ENCODE results near the gene XIST. TPM values are rescaled to one million over a fixed set of nuclear protein-coding genes. Genes with fewer than 3 reads are reported as not detected.

XIST gene
- total and polyA plus RNA-seq, 4 donors, result 0.93 to 225 (median 65.0) TPM; not detected in 1

DNA sequence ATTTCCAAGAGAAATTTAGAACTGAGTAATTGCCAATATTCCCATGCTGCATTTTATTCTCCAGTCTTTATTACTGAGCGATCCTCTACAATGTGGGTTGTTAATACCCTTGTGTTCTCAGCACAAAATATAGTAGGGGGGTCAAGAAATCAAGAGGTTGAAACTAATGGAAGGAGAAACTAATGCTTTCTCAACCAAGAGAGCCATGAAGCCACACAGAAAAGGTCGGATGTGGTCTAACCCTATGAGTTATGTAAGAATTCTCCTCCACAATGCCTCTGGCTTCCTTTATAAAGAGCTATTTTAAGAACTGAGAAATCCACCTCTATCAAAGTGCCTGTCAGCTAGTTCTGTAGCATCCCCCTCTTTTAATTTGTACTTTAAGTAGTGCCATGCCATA, 21.0 kb downstream of the XIST start (continued):
- TF ChIP-seq CTCF (IDR thresholded peaks at IDR 0.05; ENCODE audit: low read depth, low read length, missing input control), result no peak

DNA sequence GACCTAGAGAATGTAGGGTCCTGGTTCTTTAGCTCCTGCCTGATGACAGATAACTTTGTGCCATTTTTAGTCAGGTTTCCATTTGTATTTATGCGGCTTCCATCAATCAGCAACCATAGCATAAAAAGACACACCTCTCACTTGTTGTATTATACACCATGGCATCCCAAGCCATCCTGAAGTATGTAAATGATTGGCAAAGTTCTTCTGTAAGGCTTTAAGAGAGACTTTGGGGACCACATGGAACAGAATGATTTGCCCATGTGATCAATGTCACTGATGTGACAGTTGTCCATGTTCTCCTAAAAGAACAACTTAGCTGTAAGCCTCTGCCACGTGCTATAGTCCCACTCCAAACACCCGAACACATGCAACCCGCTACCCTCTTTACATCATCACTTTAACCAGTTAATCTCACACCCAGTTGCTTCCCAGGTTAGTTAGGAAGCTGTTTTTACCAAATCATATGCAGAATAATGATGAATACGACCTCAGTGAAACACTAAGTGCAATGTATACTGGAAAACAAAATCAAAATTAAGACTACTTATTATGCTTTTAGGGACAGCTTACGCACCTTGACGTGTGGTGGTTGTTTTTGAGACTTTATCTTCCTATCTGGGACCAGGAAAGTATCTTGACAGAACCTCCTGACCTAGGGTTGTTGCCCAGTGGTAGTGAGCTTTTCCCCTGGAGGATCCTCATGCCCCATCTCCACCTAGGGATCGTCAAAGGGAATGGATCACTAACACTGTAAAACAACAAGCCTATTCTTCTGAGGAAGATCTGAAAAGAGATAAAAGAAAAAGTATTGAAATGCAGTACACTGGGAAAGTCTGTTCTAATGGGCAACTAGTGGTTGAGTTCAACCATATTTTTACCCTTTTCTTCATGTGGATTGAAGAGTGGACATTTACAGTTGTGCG, 21.8 kb downstream of the XIST start:
- Histone ChIP-seq H3K36me3 (ENCODE audit: control insufficient read depth in 4 of 4, insufficient read depth in 3 of 4, low read depth in 1 of 4, low read length in 3 of 4) (peaks cover 0 to 46% (median 19%) of the 10 kb centered on the region in 4 donors), H3K4me3 (ENCODE audit: low read depth in 1 of 3, low read length in 3 of 3) (no peak overlapping the region), H3K27ac (ENCODE audit: low read depth in 1 of 2, low read length in 2 of 2) (no peak overlapping the region), H3K27me3 (ENCODE audit: control insufficient read depth in 4 of 4, insufficient read depth in 4 of 4, low read length in 3 of 4) (no peaks in the 10 kb centered on the region), H3K9ac (ENCODE audit: low read depth in 1 of 2, low read length in 2 of 2) (no peak overlapping the region), H3K9me3 (ENCODE audit: control insufficient read depth in 4 of 4, low read length in 3 of 4) (no peaks in the 10 kb centered on the region), H3K4me1 (ENCODE audit: control insufficient read depth in 4 of 4, insufficient read depth in 4 of 4, low read length in 3 of 4) (no peaks in the 10 kb centered on the region)
- no peak for TF ChIP-seq MAX (IDR thresholded peaks at IDR 0.05)
- no peak for TF ChIP-seq REST (IDR thresholded peaks at IDR 0.05)
- no peak for TF ChIP-seq TAF1 (conservative IDR thresholded peaks at IDR 0.05)
- no peak for TF ChIP-seq RXRA (IDR thresholded peaks at IDR 0.05)
- no peak for DNase-seq (ENCODE audit: low spot score)
- 77% methylated on average over 9 of the region's 9 CpGs for WGBS

- Histone ChIP-seq H3K9ac (ENCODE audit: low read depth in 1 of 2, low read length in 2 of 2) (no peak overlapping the region), H3K36me3 (ENCODE audit: control insufficient read depth in 4 of 4, insufficient read depth in 3 of 4, low read depth in 1 of 4, low read length in 3 of 4) (peaks cover 0 to 49% (median 21%) of the 10 kb centered on the region in 4 donors)
- TF ChIP-seq HNF4A (conservative IDR thresholded peaks at IDR 0.05), result no peak
- TF ChIP-seq, protein P1, sequence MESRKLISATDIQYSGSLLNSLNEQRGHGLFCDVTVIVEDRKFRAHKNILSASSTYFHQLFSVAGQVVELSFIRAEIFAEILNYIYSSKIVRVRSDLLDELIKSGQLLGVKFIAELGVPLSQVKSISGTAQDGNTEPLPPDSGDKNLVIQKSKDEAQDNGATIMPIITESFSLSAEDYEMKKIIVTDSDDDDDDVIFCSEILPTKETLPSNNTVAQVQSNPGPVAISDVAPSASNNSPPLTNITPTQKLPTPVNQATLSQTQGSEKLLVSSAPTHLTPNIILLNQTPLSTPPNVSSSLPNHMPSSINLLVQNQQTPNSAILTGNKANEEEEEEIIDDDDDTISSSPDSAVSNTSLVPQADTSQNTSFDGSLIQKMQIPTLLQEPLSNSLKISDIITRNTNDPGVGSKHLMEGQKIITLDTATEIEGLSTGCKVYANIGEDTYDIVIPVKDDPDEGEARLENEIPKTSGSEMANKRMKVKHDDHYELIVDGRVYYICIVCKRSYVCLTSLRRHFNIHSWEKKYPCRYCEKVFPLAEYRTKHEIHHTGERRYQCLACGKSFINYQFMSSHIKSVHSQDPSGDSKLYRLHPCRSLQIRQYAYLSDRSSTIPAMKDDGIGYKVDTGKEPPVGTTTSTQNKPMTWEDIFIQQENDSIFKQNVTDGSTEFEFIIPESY (IDR thresholded peaks at IDR 0.05), result no peak
These were observed 22.5 kb downstream of the XIST start for GRCh38 chrX:73829890-73830466.

More at GRCh38 chrX:73829890-73830466, 22.5 kb downstream of the XIST start:
- H3K27me3 ChIP-seq (ENCODE audit: control insufficient read depth in 4 of 4, insufficient read depth in 4 of 4, low read length in 3 of 4), result no peaks in the 10 kb centered on the region
- 78% methylated on average over 5 of the region's 5 CpGs for WGBS
- no peaks in the 10 kb centered on the region for H3K4me1 ChIP-seq (ENCODE audit: control insufficient read depth in 4 of 4, insufficient read depth in 4 of 4, low read length in 3 of 4)
- no peak overlapping the region for H3K4me3 ChIP-seq (ENCODE audit: low read depth in 1 of 3, low read length in 3 of 3)
- DNase-seq (ENCODE audit: low spot score), result no peak
- no peaks in the 10 kb centered on the region for H3K9me3 ChIP-seq (ENCODE audit: control insufficient read depth in 4 of 4, low read length in 3 of 4)
- H3K27ac ChIP-seq (ENCODE audit: low read depth in 1 of 2, low read length in 2 of 2), result no peak overlapping the region
